T-helper 1 cell treated with Interleukin-12 subunit alpha and Interleukin-12 subunit beta and Interleukin-4 antibody, amounts not matched to agents 30 μg/mL and 1 μg/mL, for 36 hours (primary cell): ENCODE data around the gene SLC39A5.
"Not testable (repeated sequence)": the region's sequence is repeated elsewhere in the genome, so short reads cannot be mapped to it uniquely, and the experiment has no call there.

Experiments used
- H3K27ac Mint-ChIP-seq: one replicate; pipeline ENCODE4 v1.8.0; 2021; ENCODE audit warnings: mild to moderate bottlenecking, mixed read lengths
- H3K27me3 Mint-ChIP-seq: one replicate; pipeline ENCODE4 v1.8.0; 2021; ENCODE audit warnings: low read depth, mixed read lengths
- H3K36me3 Mint-ChIP-seq: one replicate; pipeline ENCODE4 v1.8.0; 2021; ENCODE audit warnings: low read depth, mixed read lengths
- H3K4me1 Mint-ChIP-seq: one replicate; pipeline ENCODE4 v1.8.0; 2021; ENCODE audit warnings: low read depth, mixed read lengths
- H3K4me3 Mint-ChIP-seq: one replicate; pipeline ENCODE4 v1.8.0; 2021; ENCODE audit warnings: mild to moderate bottlenecking, moderate library complexity, mixed read lengths
- H3K9me3 Mint-ChIP-seq: one replicate; pipeline ENCODE4 v1.8.0; 2021; ENCODE audit warnings: mixed read lengths

Gene SLC39A5, protein sequence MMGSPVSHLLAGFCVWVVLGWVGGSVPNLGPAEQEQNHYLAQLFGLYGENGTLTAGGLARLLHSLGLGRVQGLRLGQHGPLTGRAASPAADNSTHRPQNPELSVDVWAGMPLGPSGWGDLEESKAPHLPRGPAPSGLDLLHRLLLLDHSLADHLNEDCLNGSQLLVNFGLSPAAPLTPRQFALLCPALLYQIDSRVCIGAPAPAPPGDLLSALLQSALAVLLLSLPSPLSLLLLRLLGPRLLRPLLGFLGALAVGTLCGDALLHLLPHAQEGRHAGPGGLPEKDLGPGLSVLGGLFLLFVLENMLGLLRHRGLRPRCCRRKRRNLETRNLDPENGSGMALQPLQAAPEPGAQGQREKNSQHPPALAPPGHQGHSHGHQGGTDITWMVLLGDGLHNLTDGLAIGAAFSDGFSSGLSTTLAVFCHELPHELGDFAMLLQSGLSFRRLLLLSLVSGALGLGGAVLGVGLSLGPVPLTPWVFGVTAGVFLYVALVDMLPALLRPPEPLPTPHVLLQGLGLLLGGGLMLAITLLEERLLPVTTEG

DNA sequence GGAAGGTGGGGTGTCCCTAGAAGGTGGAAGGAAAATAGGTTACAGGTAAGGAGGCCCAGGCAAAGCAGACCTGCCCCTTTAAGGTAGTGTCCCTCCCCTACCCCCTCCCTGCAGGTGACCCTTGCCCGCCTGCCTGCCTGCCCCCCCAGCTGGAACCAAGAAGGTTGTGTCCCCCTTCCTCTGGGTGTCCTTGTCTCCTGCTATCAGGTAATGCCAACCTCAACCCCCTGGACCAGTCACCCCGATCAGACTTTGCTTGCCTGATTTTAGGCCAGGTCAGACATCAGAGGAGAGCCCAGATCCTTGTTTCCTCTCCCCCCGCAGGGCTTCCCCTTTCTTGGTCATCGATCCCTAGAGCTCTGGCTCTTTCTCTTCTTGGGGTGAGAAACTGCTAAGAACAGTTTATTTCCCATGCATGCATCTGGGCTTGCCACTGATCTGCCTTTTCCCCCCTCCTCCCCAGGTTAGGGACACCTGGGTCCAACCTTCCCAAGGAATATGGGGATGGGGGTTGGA is at the start of gene SLC39A5:
SLC39A5 (plus strand) TSS at position 136 of the 516 bp plus-strand sequence. CDS start 1,224 bp downstream, outside the sequence.
- H3K4me1 Mint-ChIP-seq, result peaks cover 8% of the 10 kb centered on the region
- H3K36me3 Mint-ChIP-seq, result peaks cover 13% of the 10 kb centered on the region
- H3K9me3 Mint-ChIP-seq, result no peaks in the 10 kb centered on the region
- no peak within 1 kb of the TSS for H3K27ac Mint-ChIP-seq
- H3K27me3 Mint-ChIP-seq, result no peaks in the 10 kb centered on the region
- H3K4me3 Mint-ChIP-seq, result no peak within 1 kb of the TSS

DNA sequence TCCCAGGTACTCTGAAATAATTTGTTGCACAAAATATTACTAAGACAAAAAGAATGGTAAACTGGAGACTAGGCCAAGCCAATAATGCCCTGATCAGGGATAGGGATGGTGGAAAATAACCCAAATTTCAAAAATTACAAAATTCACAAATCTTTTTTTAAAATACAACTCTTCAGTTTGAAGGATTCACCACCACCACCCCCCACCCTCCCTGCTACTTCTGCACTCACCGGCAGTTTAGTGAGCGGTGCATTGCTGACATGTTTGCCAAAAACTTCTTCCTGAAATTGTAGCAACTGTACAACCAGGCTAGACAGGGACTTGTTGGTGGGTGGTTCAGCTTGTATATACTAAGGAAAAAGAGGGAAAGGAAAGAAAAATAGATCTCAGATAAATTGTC is 42.9 kb upstream of the SLC39A5 start:
- peak overlapping the region; percentile 42 for H3K4me3 Mint-ChIP-seq
- peaks cover 27% of the 10 kb centered on the region for H3K36me3 Mint-ChIP-seq

DNA sequence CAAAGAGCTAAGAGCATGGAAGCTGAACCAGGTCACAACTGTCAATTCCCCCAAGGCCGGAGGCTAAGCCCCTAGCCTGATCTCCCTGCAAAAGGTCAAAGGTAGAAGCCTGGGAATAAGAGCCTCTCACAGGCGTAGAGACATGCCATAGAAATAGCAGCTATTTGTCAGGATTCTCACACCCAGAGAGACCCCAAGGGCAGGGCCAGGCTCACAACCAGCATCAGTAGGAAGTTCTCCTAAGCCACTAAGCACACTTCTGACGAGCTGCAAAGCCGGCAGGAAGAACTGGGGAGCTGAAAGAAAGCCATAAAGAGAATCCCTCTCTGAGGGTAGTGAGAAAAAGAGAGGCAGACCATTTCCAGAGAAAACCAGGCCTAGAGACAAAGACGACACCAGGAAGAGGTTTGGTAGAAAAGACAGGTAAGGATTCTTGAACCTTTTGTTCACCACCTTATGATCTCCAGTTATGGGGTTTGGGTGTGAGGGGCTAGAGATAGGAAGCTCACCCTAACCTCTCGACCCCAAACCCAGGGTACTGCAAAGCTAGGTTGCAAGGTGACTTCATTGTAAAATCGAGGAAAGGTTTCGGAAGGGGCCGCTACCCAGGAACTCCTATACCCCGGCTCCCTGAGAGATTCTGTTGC is 41.6 kb upstream of the SLC39A5 start:
- Mint-ChIP-seq H3K27me3 (no peaks in the 10 kb centered on the region), H3K4me1 (peaks cover 42% of the 10 kb centered on the region), H3K27ac (peak overlapping the region; percentile 74), H3K4me3 (peak overlapping the region; percentile 92), H3K36me3 (peaks cover 27% of the 10 kb centered on the region), H3K9me3 (no peaks in the 10 kb centered on the region)

More for the DNA sequence above, 42.9 kb upstream of the SLC39A5 start:
- no peaks in the 10 kb centered on the region for H3K27me3 Mint-ChIP-seq
- H3K27ac Mint-ChIP-seq, result no peak overlapping the region
- H3K9me3 Mint-ChIP-seq, result no peaks in the 10 kb centered on the region
- H3K4me1 Mint-ChIP-seq, result peaks cover 33% of the 10 kb centered on the region

DNA sequence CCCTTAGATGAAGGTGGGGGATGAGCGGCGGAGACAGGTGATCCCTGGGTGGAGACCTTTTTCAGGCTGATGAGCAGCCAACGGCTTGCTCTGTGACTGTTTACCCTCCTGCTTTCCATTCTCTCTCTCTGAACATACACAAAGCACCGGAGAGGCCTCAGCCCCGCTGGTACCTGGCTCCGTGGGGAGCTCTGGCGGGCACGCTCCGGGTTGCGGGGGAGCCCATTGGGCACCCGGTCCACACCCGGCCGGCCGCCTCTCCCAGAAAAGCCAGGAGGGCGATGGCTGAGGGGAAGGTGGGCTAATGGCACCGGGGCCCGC is 41.1 kb upstream of the SLC39A5 start:
- peaks cover 46% of the 10 kb centered on the region for H3K4me1 Mint-ChIP-seq
- no peaks in the 10 kb centered on the region for H3K27me3 Mint-ChIP-seq
- H3K4me3 Mint-ChIP-seq, result peak overlapping the region; percentile 92
- H3K27ac Mint-ChIP-seq, result peak overlapping the region; percentile 74
- peaks cover 26% of the 10 kb centered on the region for H3K36me3 Mint-ChIP-seq
- no peaks in the 10 kb centered on the region for H3K9me3 Mint-ChIP-seq

DNA sequence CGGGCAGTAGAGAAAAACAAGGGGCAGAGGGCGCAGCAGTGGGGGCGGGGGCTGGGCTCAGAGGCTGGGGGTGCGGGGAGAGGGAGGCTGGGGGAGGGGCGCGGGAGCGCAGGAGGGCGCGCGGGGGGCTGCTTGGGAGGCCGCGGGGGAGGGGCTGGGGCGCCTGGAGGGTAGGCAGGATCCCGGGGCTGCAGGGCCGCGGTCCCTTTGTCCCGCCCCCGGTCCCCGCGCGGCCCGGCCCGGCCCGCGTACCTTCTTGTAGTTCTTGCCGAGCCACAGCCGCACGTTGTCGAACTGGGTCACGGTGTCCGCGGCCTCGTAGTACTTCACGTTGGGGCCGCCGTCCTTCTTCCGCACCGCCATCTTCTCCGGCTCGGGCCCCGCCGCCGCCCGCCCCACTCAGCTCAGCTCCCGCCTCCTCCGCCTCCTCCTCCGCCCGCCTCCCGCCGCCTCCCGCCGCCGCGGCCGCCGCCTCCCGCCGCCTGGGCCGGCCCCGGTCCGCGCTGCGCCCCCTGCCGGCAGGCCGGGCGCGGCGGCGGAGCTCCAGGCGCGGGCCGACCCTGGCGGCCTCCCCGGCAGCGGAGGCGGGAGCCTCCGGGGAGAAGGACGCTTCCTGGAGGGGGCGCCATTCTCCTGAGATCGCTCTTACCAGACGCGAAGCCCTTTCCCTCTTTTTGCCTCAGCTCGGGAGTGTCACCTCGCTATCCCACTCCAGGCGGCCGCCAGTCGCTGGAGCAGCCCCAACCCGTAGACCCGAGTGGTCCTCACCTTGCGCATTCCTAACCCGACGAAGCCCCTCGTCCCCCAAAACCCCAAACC is 40.5 kb upstream of the SLC39A5 start, which contains the start of gene SMARCC2:
SMARCC2 (minus strand) TSS at position 385 of the 819 bp plus-strand sequence; CDS start at position 363, 22 bp downstream.
- H3K27ac Mint-ChIP-seq, result peak within 1 kb of the TSS; percentile 99
- H3K36me3 Mint-ChIP-seq, result peaks cover 21% of the 10 kb centered on the region
- no peaks in the 10 kb centered on the region for H3K27me3 Mint-ChIP-seq
- no peaks in the 10 kb centered on the region for H3K9me3 Mint-ChIP-seq
- peak within 1 kb of the TSS; percentile 98 for H3K4me3 Mint-ChIP-seq
- peaks cover 46% of the 10 kb centered on the region for H3K4me1 Mint-ChIP-seq

DNA sequence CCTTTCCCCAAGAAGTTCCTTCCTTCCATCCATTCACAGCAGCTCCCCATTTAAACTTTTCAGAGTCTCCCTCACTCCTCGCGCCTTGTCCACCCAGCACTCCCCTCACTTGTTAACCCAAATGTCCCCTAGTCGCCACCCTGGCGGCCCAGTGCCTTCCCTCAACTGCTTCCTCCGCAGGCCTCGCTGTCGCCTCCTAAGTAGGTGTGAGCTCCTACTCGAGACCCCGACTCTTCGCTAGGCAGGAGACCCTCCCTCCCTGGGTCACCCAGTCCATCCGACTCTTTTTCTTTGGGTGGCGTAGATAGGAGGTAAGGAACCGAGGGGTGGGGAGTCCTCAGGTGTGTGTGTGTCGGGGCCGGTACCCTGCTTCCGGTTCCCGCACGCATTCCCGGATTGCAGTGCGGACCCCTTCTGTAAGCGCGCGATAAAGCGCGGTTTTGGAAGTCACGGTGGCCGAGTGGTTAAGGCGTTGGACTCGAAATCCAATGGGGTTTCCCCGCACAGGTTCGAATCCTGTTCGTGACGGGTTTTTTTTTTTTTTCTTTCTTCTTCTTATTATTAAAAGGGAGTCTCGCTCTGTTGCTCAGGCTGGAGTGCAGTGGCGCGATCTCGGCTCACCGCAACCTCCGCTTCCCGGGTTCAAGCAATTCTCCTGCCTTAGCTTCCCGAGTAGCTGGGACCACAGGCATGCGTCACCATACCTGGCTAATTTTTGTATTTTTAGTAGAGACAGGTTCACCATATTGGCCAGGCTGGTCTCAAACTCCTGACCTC is 39.7 kb upstream of the SLC39A5 start:
- peaks cover 46% of the 10 kb centered on the region for H3K4me1 Mint-ChIP-seq
- peaks cover 13% of the 10 kb centered on the region for H3K36me3 Mint-ChIP-seq
- no peaks in the 10 kb centered on the region for H3K9me3 Mint-ChIP-seq
- H3K4me3 Mint-ChIP-seq, result peak overlapping the region; percentile 98
- H3K27ac Mint-ChIP-seq, result peak overlapping the region; percentile 99
- H3K27me3 Mint-ChIP-seq, result no peaks in the 10 kb centered on the region

DNA sequence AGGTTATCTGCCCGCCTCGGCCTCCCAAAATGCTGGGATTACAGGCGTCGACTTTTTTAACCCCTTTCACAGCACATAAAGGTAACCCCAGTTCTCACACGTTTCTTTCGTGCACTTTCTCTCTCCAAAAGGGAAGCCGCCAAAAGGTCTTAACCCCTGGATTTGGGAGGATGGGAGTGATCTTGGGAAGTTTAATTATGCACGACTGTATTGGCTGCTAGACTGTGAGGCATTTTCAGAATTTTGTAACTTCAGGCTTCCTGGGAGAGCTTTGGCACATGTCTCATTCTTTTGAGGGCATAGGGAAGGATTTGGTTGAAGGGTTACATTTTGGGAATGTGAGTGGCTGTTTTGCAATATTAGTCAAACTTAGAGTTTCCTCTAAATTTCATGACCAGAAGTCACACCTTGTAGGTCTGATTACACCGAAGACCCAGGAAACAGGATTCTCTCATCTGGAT is 39.1 kb upstream of the SLC39A5 start:
- H3K9me3 Mint-ChIP-seq, result no peaks in the 10 kb centered on the region
- no peaks in the 10 kb centered on the region for H3K27me3 Mint-ChIP-seq
- peak overlapping the region; percentile 98 for H3K4me3 Mint-ChIP-seq
- H3K27ac Mint-ChIP-seq, result peak overlapping the region; percentile 99
- peaks cover 45% of the 10 kb centered on the region for H3K4me1 Mint-ChIP-seq
- peaks cover 12% of the 10 kb centered on the region for H3K36me3 Mint-ChIP-seq

DNA sequence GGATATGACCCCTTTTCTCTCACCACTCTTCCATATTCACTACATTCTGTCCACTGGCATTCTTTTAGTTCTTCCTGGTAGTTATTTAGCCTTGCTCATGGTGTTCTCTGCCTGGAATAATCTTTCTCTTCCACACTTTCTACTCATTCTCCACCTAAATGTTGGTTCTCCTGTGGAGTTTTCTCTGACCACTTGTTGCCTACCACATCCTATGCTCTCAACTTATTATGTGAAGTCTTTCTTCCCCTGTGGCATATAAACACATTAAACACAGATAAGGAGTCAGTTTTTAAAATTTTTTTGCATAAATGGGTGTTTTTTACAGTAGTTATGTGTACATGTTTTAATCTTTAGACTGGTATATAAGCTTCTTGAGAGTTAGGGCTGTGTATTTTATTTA is 37.3 kb upstream of the SLC39A5 start:
- H3K36me3 Mint-ChIP-seq, result peaks cover 8% of the 10 kb centered on the region
- H3K27me3 Mint-ChIP-seq, result no peaks in the 10 kb centered on the region
- peaks cover 35% of the 10 kb centered on the region for H3K4me1 Mint-ChIP-seq
- no peak overlapping the region for H3K27ac Mint-ChIP-seq
- no peaks in the 10 kb centered on the region for H3K9me3 Mint-ChIP-seq
- no peak overlapping the region for H3K4me3 Mint-ChIP-seq

DNA sequence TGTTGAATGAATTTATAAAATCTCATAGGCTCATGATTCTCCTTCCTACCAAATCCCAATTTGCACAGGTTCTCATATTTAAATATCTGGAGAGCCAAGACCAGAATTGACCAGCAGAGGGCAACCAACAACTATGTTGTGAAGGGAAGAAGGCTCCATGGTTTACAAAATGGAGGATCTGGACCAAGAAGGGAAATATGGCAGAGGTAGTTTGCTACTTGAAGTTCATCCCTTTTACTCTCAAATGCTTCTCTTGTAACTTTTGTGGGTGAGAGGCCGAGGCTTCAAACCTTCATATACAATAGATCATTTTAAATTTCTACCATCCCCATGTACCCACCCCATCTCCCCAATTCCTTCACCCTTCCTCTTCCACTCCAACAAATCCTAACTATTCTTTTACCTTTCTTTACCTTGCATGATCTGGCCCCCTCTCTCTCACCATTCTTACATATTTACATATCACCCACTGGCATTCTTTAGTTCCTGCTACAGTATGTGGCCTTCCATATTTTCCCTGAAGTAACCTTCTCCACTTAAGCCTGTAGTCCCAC is 36.7 kb upstream of the SLC39A5 start:
- H3K4me1 Mint-ChIP-seq, result peaks cover 29% of the 10 kb centered on the region
- no peaks in the 10 kb centered on the region for H3K27me3 Mint-ChIP-seq
- H3K27ac Mint-ChIP-seq, result peak overlapping the region; percentile 37
- H3K36me3 Mint-ChIP-seq, result peaks cover 8% of the 10 kb centered on the region
- no peak overlapping the region for H3K4me3 Mint-ChIP-seq
- H3K9me3 Mint-ChIP-seq, result no peaks in the 10 kb centered on the region

DNA sequence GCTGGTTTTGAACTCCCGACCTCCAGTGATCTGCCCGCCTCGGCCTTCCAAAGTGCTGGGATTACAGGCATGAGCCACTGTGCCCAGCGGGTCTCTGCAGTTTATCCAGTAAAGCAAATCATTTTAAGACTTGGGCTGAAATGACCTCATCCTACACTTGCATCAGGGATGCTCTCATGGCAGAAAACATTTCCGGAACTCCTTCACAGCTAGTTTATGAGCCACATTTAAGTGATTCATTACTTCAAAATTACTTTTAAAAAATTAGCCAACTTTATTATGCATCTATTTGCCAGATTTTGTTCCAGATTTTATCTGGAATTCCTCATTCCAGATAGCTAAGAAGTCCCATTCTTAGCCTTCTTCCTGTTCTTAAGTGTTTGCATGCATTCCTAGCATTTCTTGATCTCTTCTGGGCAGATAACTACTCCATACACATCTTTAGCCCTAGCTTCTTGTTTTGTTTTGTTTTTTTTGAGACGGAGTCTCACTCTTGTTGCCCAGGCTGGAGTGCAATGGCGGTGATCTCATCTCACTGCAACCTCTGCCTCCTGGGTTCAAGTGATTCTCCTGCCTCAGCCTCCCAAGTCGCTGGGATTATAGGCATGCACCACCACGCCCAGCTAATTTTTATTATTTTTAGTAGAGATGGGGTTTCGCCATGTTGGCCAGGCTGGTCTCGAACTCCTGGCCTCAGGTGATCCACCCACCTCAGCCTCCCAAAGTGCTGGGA is 32.9 kb upstream of the SLC39A5 start:
- H3K4me3 Mint-ChIP-seq, H3K27ac Mint-ChIP-seq, H3K27me3 Mint-ChIP-seq, H3K9me3 Mint-ChIP-seq, H3K36me3 Mint-ChIP-seq: not testable (repeated sequence)
- H3K4me1 Mint-ChIP-seq, result peaks cover 13% of the 10 kb centered on the region

DNA sequence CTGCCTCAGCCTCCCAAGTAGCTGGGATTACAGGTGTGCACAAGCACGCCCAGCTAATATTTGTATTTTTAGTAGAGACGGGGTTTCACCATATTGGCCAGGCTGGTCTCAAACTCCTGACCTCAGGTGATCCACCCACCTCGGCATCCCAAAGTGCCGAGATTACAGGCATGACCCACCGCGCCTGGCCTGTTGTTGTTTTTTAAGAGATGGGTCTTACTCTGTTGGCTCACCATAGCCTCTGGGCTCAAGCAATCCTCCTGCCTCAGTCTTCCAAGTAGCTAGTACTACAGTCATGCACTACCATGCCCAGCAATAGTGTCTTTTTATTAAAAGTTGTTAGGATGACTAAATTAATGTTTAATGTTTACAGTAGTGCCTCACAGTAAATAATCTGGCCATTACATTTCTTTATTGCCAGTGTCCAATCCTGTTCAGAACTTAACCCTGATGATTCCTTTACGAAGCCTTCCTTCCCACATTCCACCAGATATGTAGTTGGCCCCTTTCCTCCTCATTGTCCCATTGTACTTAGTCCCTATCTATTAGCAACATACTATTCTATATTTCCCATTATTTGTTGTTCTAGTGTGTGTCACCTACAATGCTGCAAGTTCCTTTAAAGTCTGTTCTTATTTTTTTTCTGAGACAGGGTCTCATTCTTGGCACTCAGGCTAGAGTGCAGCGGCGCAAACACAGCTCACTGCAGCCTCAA is 31.8 kb upstream of the SLC39A5 start:
- Mint-ChIP-seq H3K36me3 (no peaks in the 10 kb centered on the region), H3K4me1 (peaks cover 8% of the 10 kb centered on the region), H3K4me3 (no peak overlapping the region), H3K27ac (no peak overlapping the region), H3K9me3 (no peaks in the 10 kb centered on the region), H3K27me3 (no peaks in the 10 kb centered on the region)

DNA sequence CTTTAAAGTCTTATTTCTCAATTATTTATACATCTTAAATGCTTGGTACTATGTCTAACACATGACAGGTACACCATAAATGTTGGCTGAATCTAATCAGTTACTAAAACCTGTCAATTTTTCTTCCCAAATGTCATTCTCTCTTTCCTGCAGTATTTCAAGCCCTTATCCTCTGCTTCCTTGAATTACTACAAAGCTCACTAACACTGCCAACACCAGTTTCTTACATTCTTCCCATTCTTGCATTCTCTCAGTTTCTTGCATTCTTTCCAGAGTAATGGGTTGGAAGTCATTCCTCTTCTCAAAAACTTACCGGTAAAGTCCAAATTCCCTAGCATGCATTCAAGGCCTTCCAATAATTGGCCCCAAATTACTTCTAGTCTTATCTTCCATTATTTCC is 31.0 kb upstream of the SLC39A5 start:
- Mint-ChIP-seq H3K9me3 (no peaks in the 10 kb centered on the region), H3K27me3 (no peaks in the 10 kb centered on the region), H3K4me1 (peaks cover 3% of the 10 kb centered on the region), H3K27ac (no peak overlapping the region), H3K36me3 (no peaks in the 10 kb centered on the region), H3K4me3 (no peak overlapping the region)
